Upper lobe of left lung (tissue), 6 donors: Measurements from ENCODE around the gene GRK2. TPM values are rescaled to one million over a fixed set of nuclear protein-coding genes. Genes with fewer than 3 reads are reported as not detected.

ENCODE experiments used
- ATAC-seq, 2 donors: fragments of 200-7000 bp; cut with Tn5 transposase; one replicate each; pipeline ENCODE4 v1.9.1; 2022; ENCODE audit warnings: mild to moderate bottlenecking in 2 of 2, moderate library complexity in 2 of 2; ENCODE audit not compliant: low FRiP score in 2 of 2
- DNase-seq, 2 donors: peaks; one replicate each; pipeline ENCODE4 v3.0.0-alpha.2; 2019 to 2020
- H3K27ac ChIP-seq, 4 donors: fragments of 200-600 bp; sonication (generic); one replicate each; pipeline ENCODE4 v1.5.1; 2016 to 2019
- H3K27me3 ChIP-seq, 4 donors: fragments of 200-600 bp; sonication (generic); one replicate each; pipeline ENCODE4 v1.5.1; 2017 to 2019
- H3K36me3 ChIP-seq, 4 donors: fragments of 200-600 bp; sonication (generic); one replicate each; pipeline ENCODE4 v1.5.1; 2016 to 2019
- H3K4me1 ChIP-seq, 4 donors: fragments of 200-600 bp; sonication (generic); one replicate each; pipeline ENCODE4 v1.5.1; 2018 to 2019
- H3K4me3 ChIP-seq, 4 donors: fragments of 200-600 bp; sonication (generic); one replicate each; pipeline ENCODE4 v1.5.1; 2017 to 2019; ENCODE audit warnings: mild to moderate bottlenecking in 2 of 4, moderate library complexity in 1 of 4
- H3K9me3 ChIP-seq, 4 donors: fragments of 200-600 bp; sonication (generic); one replicate each; pipeline ENCODE4 v1.5.1; 2018 to 2019
- CTCF ChIP-seq, 6 experiments: fragments of 450-650 bp in 4 of 6; fragments of 200-600 bp in 2 of 6; sonication (generic) in 2 of 6; IDR thresholded peaks; one replicate each; pipeline ENCODE4 v1.5.1; 2016 to 2019; ENCODE audit warnings: antibody characterized with exemption in 6 of 6
- EP300 ChIP-seq, 4 donors: sonication (generic); formaldehyde crosslinking; IDR thresholded peaks; one replicate each; pipeline ENCODE4 v1.5.1; 2017; ENCODE audit warnings: antibody characterized with exemption in 4 of 4, control low read depth in 2 of 4
- POLR2A ChIP-seq, 4 donors: fragments of 450-650 bp; IDR thresholded peaks; one replicate each; pipeline ENCODE4 v1.5.1; 2016 to 2017; ENCODE audit warnings: antibody characterized with exemption in 4 of 4, mild to moderate bottlenecking in 2 of 4
- POLR2AphosphoS5 ChIP-seq, 2 donors: sonication (generic); formaldehyde crosslinking; IDR thresholded peaks; one replicate each; pipeline ENCODE4 v1.5.1; 2017; ENCODE audit warnings: antibody characterized with exemption in 2 of 2
- WGBS, 2 donors: methylation state at CpG; one replicate each; pipeline ENCODE4 v1.1.5; 2017 to 2018; 5-methylcytosine and 5-hydroxymethylcytosine counted together
- total RNA-seq, 6 donors: library from RNA; depleted of rRNA in 4 of 6; stranded (reverse); fragments of >200 nt in 4 of 6; gene quantifications; one replicate each; pipeline versions ENCODE4 v1.1.0 to v1.2.1, GENCODE V29; 2016 to 2021
- donor health status: DM: no; HTN: no; CAD: no; lungs with moderate emphysema.
- donor health status: DM: no; HTN: yes; CAD: no; lungs with severe emphysema.

The GRK2 gene
- total RNA-seq, 6 donors from 2014 or later: 76.9 to 232 (median 117) TPM

GRCh38 chr11:67289651-67290479 is 23.6 kb downstream of the GRK2 start:
- WGBS, 2 donors: 30 to 36% methylated on average over 19 to 29 of the region's 36 CpGs
- peaks cover 37 to 69% (median 50%) of the 10 kb centered on the region in 4 donors for H3K4me1 ChIP-seq

GRCh38 chr11:67290801-67291200 is 24.5 kb downstream of the GRK2 start:
- Histone ChIP-seq H3K4me1 (peaks cover 34 to 65% (median 45%) of the 10 kb centered on the region in 4 donors), H3K9me3 (peaks cover 0 to 6% (median 4%) of the 10 kb centered on the region in 4 donors), H3K27ac (peak overlapping the region in 1 of 4 donors; percentile 92), H3K27me3 (no peaks in the 10 kb centered on the region), H3K36me3 (peaks cover 0 to 57% (median 29%) of the 10 kb centered on the region in 4 donors), H3K4me3 (peak overlapping the region in 1 of 4 donors; percentile 98)
- no peak for DNase-seq
- WGBS, 2 donors: 93 to 94% methylated on average over 2 to 7 of the region's 7 CpGs
- TF ChIP-seq CTCF (IDR thresholded peaks at IDR 0.05) (no peak), POLR2A (IDR thresholded peaks at IDR 0.05) (no peak), EP300 (IDR thresholded peaks at IDR 0.05) (no peak), POLR2AphosphoS5 (IDR thresholded peaks at IDR 0.05) (no peak)
- no peak for ATAC-seq

More at GRCh38 chr11:67289651-67290479, 23.6 kb downstream of the GRK2 start:
- no peak for TF ChIP-seq POLR2AphosphoS5 (IDR thresholded peaks at IDR 0.05)
- TF ChIP-seq POLR2A (IDR thresholded peaks at IDR 0.05): no peak
- no peak for TF ChIP-seq EP300 (IDR thresholded peaks at IDR 0.05)
- TF ChIP-seq CTCF (IDR thresholded peaks at IDR 0.05): no peak
- peaks cover 7 to 61% (median 35%) of the 10 kb centered on the region in 4 donors for H3K36me3 ChIP-seq
- H3K9me3 ChIP-seq: no peaks in the 10 kb centered on the region
- peak overlapping the region; percentile 59 to 98 (median 94) for H3K4me3 ChIP-seq
- no peak for ATAC-seq
- peak overlapping the region; percentile 92 to 99 (median 97) for H3K27ac ChIP-seq
- peak in 1 of 2 donors; percentile 80 for DNase-seq
- no peaks in the 10 kb centered on the region for H3K27me3 ChIP-seq

GRCh38 chr11:67291481-67292381 is 25.5 kb downstream of the GRK2 start:
- no peak overlapping the region for H3K27ac ChIP-seq
- no peak for ATAC-seq
- peaks cover 0 to 55% (median 25%) of the 10 kb centered on the region in 4 donors for H3K36me3 ChIP-seq
- TF ChIP-seq CTCF (IDR thresholded peaks at IDR 0.05) (no peak), POLR2A (IDR thresholded peaks at IDR 0.05) (no peak), POLR2AphosphoS5 (IDR thresholded peaks at IDR 0.05) (no peak), EP300 (IDR thresholded peaks at IDR 0.05) (no peak)
- H3K27me3 ChIP-seq: no peaks in the 10 kb centered on the region
- peaks cover 31 to 56% (median 37%) of the 10 kb centered on the region in 4 donors for H3K4me1 ChIP-seq
- whole genome bisulfite sequencing, 2 donors: 94 to 95% methylated on average over 9 to 32 of the region's 33 CpGs
- H3K4me3 ChIP-seq: no peak overlapping the region
- peaks cover 0 to 10% (median 6%) of the 10 kb centered on the region in 4 donors for H3K9me3 ChIP-seq
- DNase-seq: peak in 1 of 2 donors; percentile 80

- Histone ChIP-seq H3K36me3 (peaks cover 0 to 58% (median 27%) of the 10 kb centered on the region in 4 donors), H3K27me3 (no peaks in the 10 kb centered on the region), H3K4me3 (no peak overlapping the region), H3K4me1 (peaks cover 21 to 46% (median 28%) of the 10 kb centered on the region in 4 donors), H3K27ac (no peak overlapping the region), H3K9me3 (peaks cover 0 to 10% (median 6%) of the 10 kb centered on the region in 4 donors)
- DNase-seq: no peak
- ATAC-seq: no peak
- 56 to 70% methylated on average over 3 of the region's 3 CpGs for WGBS, 2 donors
- TF ChIP-seq POLR2A (IDR thresholded peaks at IDR 0.05) (no peak), CTCF (IDR thresholded peaks at IDR 0.05) (no peak), EP300 (IDR thresholded peaks at IDR 0.05) (no peak), POLR2AphosphoS5 (IDR thresholded peaks at IDR 0.05) (no peak)
Observed at GRCh38 chr11:67292671-67293070, 26.4 kb downstream of the GRK2 start.
